Muscle of arm (tissue), 12 donors: ENCODE data around the gene RADIL. TPM values are rescaled to one million over a fixed set of nuclear protein-coding genes. Genes with fewer than 3 reads are reported as not detected.

Experiments
- DNase-seq: peaks from one replicate; pipeline ENCODE4 v3.0.0-alpha.2; 2013
- polyA plus RNA-seq, 12 donors: library from polyadenylated mRNA; unstranded; fragments of 120-200 nt; gene quantifications; one replicate each; pipeline ENCODE4 v1.2.1, GENCODE V29; 2013; ENCODE audit not compliant: insufficient read length in 12 of 12

RADIL gene
- polyA plus RNA-seq, 12 donors = 2.0 to 14.4 (median 3.5) TPM; not detected in 1

- no peak for DNase-seq
Observed at GRCh38 chr7:4854916-4855315, 28.6 kb downstream of the RADIL start.

- no peak for DNase-seq
Observed at GRCh38 chr7:4851459-4852422, 31.8 kb downstream of the RADIL start.

- DNase-seq = no peak
Observed at GRCh38 chr7:4850262-4850795, 33.2 kb downstream of the RADIL start.

GRCh38 chr7:4849390-4849789 is 34.1 kb downstream of the RADIL start:
- no peak for DNase-seq

- DNase-seq = no peak
Observed at GRCh38 chr7:4845740-4846142, 37.8 kb downstream of the RADIL start.

- no peak for DNase-seq
Observed at GRCh38 chr7:4842319-4843064, 41.0 kb downstream of the RADIL start.

GRCh38 chr7:4841836-4842235 is 41.7 kb downstream of the RADIL start:
- no peak for DNase-seq

GRCh38 chr7:4841007-4841784 is 42.3 kb downstream of the RADIL start:
- DNase-seq = no peak

GRCh38 chr7:4840079-4840501 is 43.4 kb downstream of the RADIL start:
- no peak for DNase-seq

GRCh38 chr7:4838626-4839334 is 44.7 kb downstream of the RADIL start:
- no peak for DNase-seq

- no peak for DNase-seq
Observed at GRCh38 chr7:4837803-4838625, 45.5 kb downstream of the RADIL start.

- DNase-seq = no peak
Observed at GRCh38 chr7:4837041-4837802, 46.3 kb downstream of the RADIL start.

GRCh38 chr7:4836206-4836661 is 47.3 kb downstream of the RADIL start:
- no peak for DNase-seq

- no peak for DNase-seq
Observed at GRCh38 chr7:4835398-4836205, 47.9 kb downstream of the RADIL start.

- DNase-seq = no peak
Observed at GRCh38 chr7:4834601-4835397, 48.7 kb downstream of the RADIL start.

GRCh38 chr7:4833691-4834600 is 49.6 kb downstream of the RADIL start:
- DNase-seq = no peak
